OCI-LY7 (cell line): ENCODE data around the gene KIF6. TPM values are rescaled to one million over a fixed set of nuclear protein-coding genes. Genes with fewer than 3 reads are reported as not detected.

Source experiments
- BruUV-seq: library from RNA; stranded (reverse); fragments of 400-500 nt; replicated peaks from 2 replicates; lab custom pipeline; 2021; lab: Mats Ljungman, UMichigan
- CTCF ChIA-PET: fragments of 300-600 bp; sonication (Branson Sonifier 250); formaldehyde crosslinking; loops from one replicate; lab custom pipeline; 2022; ENCODE audit warnings: antibody characterized with exemption; ENCODE audit not compliant: unreplicated experiment; lab: Charles Lee
- POLR2A ChIA-PET: fragments of 300-600 bp; sonication (Branson Sonifier 250); formaldehyde crosslinking; loops from one replicate; lab custom pipeline; 2022; ENCODE audit warnings: antibody characterized with exemption; lab: Charles Lee
- DNase-seq: peaks from one replicate; pipeline ENCODE4 v3.0.0-alpha.2; 2015; ENCODE audit warnings: low spot score
- H2AFZ ChIP-seq: fragments of 200-600 bp; sonication (generic), shearing (Covaris generic); 2 replicates; pipeline ENCODE4 v1.6.1; 2014; ENCODE audit warnings: mild to moderate bottlenecking, antibody characterized with exemption, low read length, moderate library complexity
- H3K27ac ChIP-seq: fragments of 200-600 bp; sonication (generic); 2 replicates; pipeline ENCODE4 v1.5.1; 2014; ENCODE audit warnings: mixed run types, low read depth, mild to moderate bottlenecking, moderate library complexity, low read length, inconsistent platforms; ENCODE audit not compliant: poor library complexity, severe bottlenecking
- H3K36me3 ChIP-seq: fragments of 200-600 bp; sonication (generic); 2 replicates; pipeline ENCODE4 v1.6.1; 2014; ENCODE audit warnings: mild to moderate bottlenecking, antibody characterized with exemption, low read length, moderate library complexity, mixed read lengths; ENCODE audit not compliant: insufficient read depth
- H3K4me1 ChIP-seq: fragments of 200-600 bp; sonication (generic); 2 replicates; pipeline ENCODE4 v1.5.1; 2014; ENCODE audit warnings: mild to moderate bottlenecking, low read length; ENCODE audit not compliant: insufficient read depth, poor library complexity, severe bottlenecking
- H3K4me2 ChIP-seq: fragments of 200-600 bp; sonication (generic); 2 replicates; pipeline ENCODE4 v1.6.1; 2014; ENCODE audit warnings: mild to moderate bottlenecking, low read length
- H3K4me3 ChIP-seq: fragments of 200-600 bp; sonication (generic); 2 replicates; pipeline ENCODE4 v1.5.1; 2014; ENCODE audit warnings: mild to moderate bottlenecking, low read depth, low read length; ENCODE audit not compliant: poor library complexity, severe bottlenecking
- H3K79me2 ChIP-seq: fragments of 200-600 bp; sonication (generic); 2 replicates; pipeline ENCODE4 v1.6.1; 2016; ENCODE audit warnings: low read depth, mild to moderate bottlenecking, low read length, moderate library complexity, mixed read lengths; ENCODE audit not compliant: insufficient read depth
- H3K9me2 ChIP-seq: fragments of 200-600 bp; sonication (generic); 2 replicates; pipeline ENCODE4 v1.6.1; 2016; ENCODE audit warnings: mild to moderate bottlenecking, low read length, mixed read lengths; ENCODE audit not compliant: insufficient read depth
- H3K9me3 ChIP-seq: fragments of 200-600 bp; sonication (generic); 2 replicates; pipeline ENCODE4 v1.6.1; 2014; ENCODE audit warnings: mild to moderate bottlenecking, mixed run types, low read length, mixed read lengths
- H4K20me1 ChIP-seq: fragments of 200-600 bp; sonication (generic); 2 replicates; pipeline ENCODE4 v1.6.1; 2014; ENCODE audit warnings: mild to moderate bottlenecking, antibody characterized with exemption, low read length, moderate library complexity, mixed read lengths; ENCODE audit not compliant: insufficient read depth
- EZH2phosphoT487 ChIP-seq: fragments of 200-600 bp; sonication (generic); IDR thresholded peaks from 2 replicates; pipeline ENCODE4 v1.6.1; 2018; ENCODE audit warnings: low read depth, borderline replicate concordance, mild to moderate bottlenecking, mixed run types, antibody characterized with exemption, low read length, moderate library complexity, mixed read lengths
- intact Hi-C: fragments of 100-400 bp; cut with micrococcal nuclease; formaldehyde crosslinking; loops from one replicate; pipeline ENCODE4 v1.10.0; 2022; ENCODE audit not compliant: unreplicated experiment
- total RNA-seq, 2 experiments: library from RNA; depleted of rRNA in 1 of 2; stranded (reverse); fragments of >200 nt in 1 of 2; shearing (Covaris generic) in 1 of 2; gene quantifications; 2 replicates each; pipeline ENCODE4 v1.2.3, GENCODE V29; 2014 to 2022
- TF ChIP-seq, protein P1 (sequence below): fragments of 200-600 bp; sonication (generic); conservative IDR thresholded peaks from 2 replicates; pipeline ENCODE4 v1.5.1; 2014; ENCODE audit warnings: mild to moderate bottlenecking, antibody characterized with exemption, low read length, moderate library complexity, mixed read lengths

The KIF6 gene
- total RNA-seq, 2 experiments from 2014 or later, result not detected

DNA sequence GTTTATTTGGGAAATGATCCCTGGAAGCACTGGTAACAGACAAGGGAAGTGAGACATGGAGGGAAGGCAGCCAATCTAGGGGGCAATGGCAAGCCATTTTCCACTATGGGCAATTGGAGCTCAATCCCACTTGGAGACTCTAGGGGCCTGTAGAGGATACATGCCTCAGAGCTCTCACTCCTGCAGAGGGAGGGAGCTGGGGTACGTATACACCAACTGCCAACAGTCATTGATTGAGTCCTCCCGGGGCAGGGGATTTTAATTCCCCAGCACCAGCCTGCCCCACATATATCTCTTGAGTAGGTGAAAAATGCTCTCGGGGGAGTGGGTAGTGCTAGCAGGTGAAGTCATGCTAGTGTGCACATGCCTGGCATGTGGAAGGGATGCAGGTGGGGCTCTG is 323.8 kb downstream of the KIF6 start:
- intact Hi-C loops, result no loop called here
- H4K20me1 ChIP-seq, result no peaks in the 10 kb centered on the region
- H3K4me2 ChIP-seq, result no peak overlapping the region
- no TSS peak for BruUV-seq
- no peak overlapping the region for H3K4me3 ChIP-seq
- ChIA-PET POLR2A (no interaction called here), CTCF (no interaction called here)
- no peaks in the 10 kb centered on the region for H3K36me3 ChIP-seq
- no peak for DNase-seq
- H3K9me2 ChIP-seq, result no peaks in the 10 kb centered on the region
- no peak overlapping the region for H3K27ac ChIP-seq
- H3K4me1 ChIP-seq, result no peaks in the 10 kb centered on the region
- no peaks in the 10 kb centered on the region for H3K9me3 ChIP-seq
- no peak overlapping the region for H2AFZ ChIP-seq
- no peaks in the 10 kb centered on the region for H3K79me2 ChIP-seq
- no peak for TF ChIP-seq EZH2phosphoT487
- TF ChIP-seq, protein P1, sequence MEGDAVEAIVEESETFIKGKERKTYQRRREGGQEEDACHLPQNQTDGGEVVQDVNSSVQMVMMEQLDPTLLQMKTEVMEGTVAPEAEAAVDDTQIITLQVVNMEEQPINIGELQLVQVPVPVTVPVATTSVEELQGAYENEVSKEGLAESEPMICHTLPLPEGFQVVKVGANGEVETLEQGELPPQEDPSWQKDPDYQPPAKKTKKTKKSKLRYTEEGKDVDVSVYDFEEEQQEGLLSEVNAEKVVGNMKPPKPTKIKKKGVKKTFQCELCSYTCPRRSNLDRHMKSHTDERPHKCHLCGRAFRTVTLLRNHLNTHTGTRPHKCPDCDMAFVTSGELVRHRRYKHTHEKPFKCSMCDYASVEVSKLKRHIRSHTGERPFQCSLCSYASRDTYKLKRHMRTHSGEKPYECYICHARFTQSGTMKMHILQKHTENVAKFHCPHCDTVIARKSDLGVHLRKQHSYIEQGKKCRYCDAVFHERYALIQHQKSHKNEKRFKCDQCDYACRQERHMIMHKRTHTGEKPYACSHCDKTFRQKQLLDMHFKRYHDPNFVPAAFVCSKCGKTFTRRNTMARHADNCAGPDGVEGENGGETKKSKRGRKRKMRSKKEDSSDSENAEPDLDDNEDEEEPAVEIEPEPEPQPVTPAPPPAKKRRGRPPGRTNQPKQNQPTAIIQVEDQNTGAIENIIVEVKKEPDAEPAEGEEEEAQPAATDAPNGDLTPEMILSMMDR, result no peak

DNA sequence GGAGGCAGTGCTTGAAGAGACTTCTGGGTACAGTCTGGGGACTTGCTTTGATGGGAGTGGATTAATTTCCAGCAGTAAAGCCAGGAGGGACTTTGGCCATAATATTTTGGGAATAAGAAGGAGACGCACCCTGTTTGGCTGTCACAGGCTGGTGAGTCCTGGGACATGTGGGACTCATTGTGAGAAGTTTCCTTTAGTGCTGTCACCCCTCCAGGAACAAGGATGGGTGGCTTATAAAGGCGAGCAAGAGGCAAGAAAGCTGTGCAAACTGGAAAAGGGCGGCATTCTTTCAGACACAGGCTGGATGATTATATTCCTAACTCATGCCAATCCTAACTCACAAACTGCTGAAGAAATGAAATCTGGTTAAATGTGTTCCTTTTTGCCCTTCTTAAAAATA is 325.2 kb downstream of the KIF6 start:
- no TSS peak for BruUV-seq
- Histone ChIP-seq H3K27ac (no peak overlapping the region), H3K4me2 (no peak overlapping the region), H3K79me2 (no peaks in the 10 kb centered on the region), H3K9me2 (no peaks in the 10 kb centered on the region), H3K4me1 (no peaks in the 10 kb centered on the region), H3K36me3 (no peaks in the 10 kb centered on the region), H3K4me3 (no peak overlapping the region), H3K9me3 (no peaks in the 10 kb centered on the region), H4K20me1 (no peaks in the 10 kb centered on the region), H2AFZ (no peak overlapping the region)
- POLR2A ChIA-PET, result no interaction called here
- CTCF ChIA-PET, result interaction anchor here (0.6 kb wide), 1 partner anchor 1476 kb away, joined by 10 read pairs; no protein-coding TSS in a partner anchor
- TF ChIP-seq EZH2phosphoT487, result no peak
- TF ChIP-seq, protein P1, result no peak
- intact Hi-C loops, result no loop called here
- DNase-seq, result no peak

- ChIA-PET CTCF (no interaction called here), POLR2A (interaction anchor here (0.6 to 1.0 kb wide), 2 partner anchors 332 to 1494 kb away, joined by 3 read pairs; no protein-coding TSS in a partner anchor)
- no peaks in the 10 kb centered on the region for H3K36me3 ChIP-seq
- H3K27ac ChIP-seq, result no peak overlapping the region
- DNase-seq, result no peak
- no peaks in the 10 kb centered on the region for H3K4me1 ChIP-seq
- H3K4me2 ChIP-seq, result no peak overlapping the region
- intact Hi-C loops, result no loop called here
- H3K79me2 ChIP-seq, result no peaks in the 10 kb centered on the region
- H4K20me1 ChIP-seq, result no peaks in the 10 kb centered on the region
- TF ChIP-seq, protein P1, result no peak
- no peak for TF ChIP-seq EZH2phosphoT487
- BruUV-seq, result no TSS peak
- no peaks in the 10 kb centered on the region for H3K9me2 ChIP-seq
- H2AFZ ChIP-seq, result no peak overlapping the region
- H3K4me3 ChIP-seq, result no peak overlapping the region
- no peaks in the 10 kb centered on the region for H3K9me3 ChIP-seq
Measured at GRCh38 chr6:39396854-39397253, 328.4 kb downstream of the KIF6 start.
